T-helper 1 cell treated with Interleukin-12 subunit alpha and Interleukin-12 subunit beta and Interleukin-4 antibody, amounts not matched to agents 30 μg/mL and 1 μg/mL, for 36 hours (primary cell): Measurements from ENCODE around the gene PDE4B.
A peak's percentile ranks its signal among the peaks of the same experiment; 100 is the strongest.

Experiments
- H3K27ac Mint-ChIP-seq: one replicate; pipeline ENCODE4 v1.8.0; 2021; ENCODE audit warnings: mild to moderate bottlenecking, mixed read lengths
- H3K27me3 Mint-ChIP-seq: one replicate; pipeline ENCODE4 v1.8.0; 2021; ENCODE audit warnings: low read depth, mixed read lengths
- H3K36me3 Mint-ChIP-seq: one replicate; pipeline ENCODE4 v1.8.0; 2021; ENCODE audit warnings: low read depth, mixed read lengths
- H3K4me1 Mint-ChIP-seq: one replicate; pipeline ENCODE4 v1.8.0; 2021; ENCODE audit warnings: low read depth, mixed read lengths
- H3K4me3 Mint-ChIP-seq: one replicate; pipeline ENCODE4 v1.8.0; 2021; ENCODE audit warnings: mild to moderate bottlenecking, moderate library complexity, mixed read lengths
- H3K9me3 Mint-ChIP-seq: one replicate; pipeline ENCODE4 v1.8.0; 2021; ENCODE audit warnings: mixed read lengths

PDE4B gene

DNA sequence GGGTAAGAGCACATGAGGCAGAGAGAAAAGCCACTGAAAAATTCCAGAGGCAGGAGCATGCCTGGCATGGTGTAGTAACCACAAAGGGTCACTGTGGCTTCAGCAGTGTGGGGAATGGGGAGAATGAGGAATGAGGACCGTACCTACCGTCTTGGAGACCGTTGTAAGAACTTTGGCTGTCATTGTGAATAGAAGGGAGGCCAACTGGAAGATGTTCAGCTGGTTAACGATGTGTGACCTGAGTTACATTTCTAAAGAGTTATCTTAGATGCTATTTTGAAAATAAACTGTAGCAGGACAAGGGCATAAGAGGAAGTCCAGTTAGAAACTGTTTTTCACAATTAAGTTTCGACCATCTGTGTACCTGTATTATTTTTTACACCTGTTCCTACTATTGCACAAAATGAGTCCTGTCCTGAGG lies 375.8 kb downstream of the PDE4B start:
- H3K27me3 Mint-ChIP-seq: peaks cover 34% of the 10 kb centered on the region
- H3K9me3 Mint-ChIP-seq: peaks cover 6% of the 10 kb centered on the region
- H3K4me1 Mint-ChIP-seq: peaks cover 23% of the 10 kb centered on the region
- no peak overlapping the region for H3K27ac Mint-ChIP-seq
- peaks cover 8% of the 10 kb centered on the region for H3K36me3 Mint-ChIP-seq
- H3K4me3 Mint-ChIP-seq: peak overlapping the region; percentile 8

GRCh38 chr1:66168948-66169671 lies 376.4 kb downstream of the PDE4B start:
- no peak overlapping the region for H3K27ac Mint-ChIP-seq
- H3K27me3 Mint-ChIP-seq: peaks cover 28% of the 10 kb centered on the region
- no peak overlapping the region for H3K4me3 Mint-ChIP-seq
- peaks cover 23% of the 10 kb centered on the region for H3K4me1 Mint-ChIP-seq
- H3K36me3 Mint-ChIP-seq: peaks cover 8% of the 10 kb centered on the region
- H3K9me3 Mint-ChIP-seq: peaks cover 6% of the 10 kb centered on the region

DNA sequence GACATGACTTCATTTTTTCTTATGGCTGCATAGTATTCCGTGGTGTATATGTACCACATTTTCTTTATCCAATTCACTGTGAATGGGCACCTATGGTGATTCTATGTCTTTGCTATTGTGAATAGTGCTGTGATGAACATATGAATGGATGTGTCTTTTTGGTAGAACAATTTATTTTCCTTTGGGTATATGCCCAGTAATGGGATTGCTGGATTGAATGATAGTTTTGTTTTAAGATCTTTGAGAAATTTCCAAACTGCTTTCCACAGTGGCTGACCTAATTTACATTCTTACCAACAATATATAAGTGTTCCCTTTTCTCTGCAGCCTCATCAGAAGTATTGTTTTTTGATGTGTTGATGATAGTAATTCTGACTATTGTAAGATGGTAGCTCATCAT lies 379.6 kb downstream of the PDE4B start:
- H3K27me3 Mint-ChIP-seq: peaks cover 21% of the 10 kb centered on the region
- no peak overlapping the region for H3K27ac Mint-ChIP-seq
- H3K9me3 Mint-ChIP-seq: no peaks in the 10 kb centered on the region
- H3K4me3 Mint-ChIP-seq: no peak overlapping the region
- H3K4me1 Mint-ChIP-seq: peaks cover 35% of the 10 kb centered on the region
- peaks cover 8% of the 10 kb centered on the region for H3K36me3 Mint-ChIP-seq

DNA sequence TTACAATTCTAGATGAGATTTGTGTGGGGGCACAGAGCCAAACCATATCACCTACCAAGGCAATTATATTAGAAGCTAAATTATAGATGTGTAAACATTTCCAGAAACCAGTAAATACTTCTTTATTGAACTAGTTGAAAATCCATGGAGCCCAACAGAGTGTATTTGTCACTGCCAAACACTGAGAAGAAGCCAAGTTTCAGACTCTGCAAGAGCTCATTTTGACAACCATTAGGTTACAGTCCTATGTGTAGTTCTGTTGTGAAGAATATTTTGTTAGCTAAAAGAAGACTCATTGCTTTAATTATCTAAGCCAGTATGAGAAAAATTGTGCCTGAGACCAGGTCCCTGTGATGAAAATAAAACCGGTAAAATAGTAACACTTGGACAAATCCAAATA lies 382.4 kb downstream of the PDE4B start:
- peaks cover 8% of the 10 kb centered on the region for H3K36me3 Mint-ChIP-seq
- H3K27ac Mint-ChIP-seq: no peak overlapping the region
- no peak overlapping the region for H3K4me3 Mint-ChIP-seq
- H3K27me3 Mint-ChIP-seq: peaks cover 7% of the 10 kb centered on the region
- H3K4me1 Mint-ChIP-seq: peaks cover 15% of the 10 kb centered on the region
- H3K9me3 Mint-ChIP-seq: no peaks in the 10 kb centered on the region

DNA sequence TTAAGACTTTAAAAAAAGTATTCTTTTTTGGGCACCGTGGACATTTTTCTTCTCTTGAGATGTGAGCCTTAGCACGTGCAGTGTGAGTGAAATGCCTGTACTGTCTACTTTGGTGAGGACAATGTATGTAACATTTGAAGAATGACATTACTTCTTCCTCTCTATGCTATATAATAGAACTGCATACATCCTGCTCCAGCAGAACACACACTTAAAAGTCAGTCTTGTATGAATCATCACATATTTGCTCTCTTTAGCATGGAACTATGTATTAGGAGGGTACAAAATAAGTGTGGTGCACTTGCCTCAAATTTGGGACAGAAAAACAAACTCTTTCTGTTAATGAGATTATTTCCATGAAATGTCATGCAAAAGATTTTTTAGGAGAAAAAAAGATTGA lies 382.9 kb downstream of the PDE4B start:
- Mint-ChIP-seq H3K27me3 (peaks cover 5% of the 10 kb centered on the region), H3K9me3 (no peaks in the 10 kb centered on the region), H3K4me1 (peaks cover 19% of the 10 kb centered on the region), H3K4me3 (no peak overlapping the region), H3K36me3 (peaks cover 11% of the 10 kb centered on the region), H3K27ac (no peak overlapping the region)

GRCh38 chr1:66176012-66176715 lies 383.5 kb downstream of the PDE4B start:
- no peak overlapping the region for H3K27ac Mint-ChIP-seq

GRCh38 chr1:66176832-66177231 lies 384.1 kb downstream of the PDE4B start:
- Mint-ChIP-seq H3K4me1 (peaks cover 28% of the 10 kb centered on the region), H3K36me3 (peaks cover 8% of the 10 kb centered on the region), H3K4me3 (no peak overlapping the region), H3K27me3 (no peaks in the 10 kb centered on the region), H3K9me3 (no peaks in the 10 kb centered on the region), H3K27ac (no peak overlapping the region)

More at GRCh38 chr1:66176012-66176715, 383.5 kb downstream of the PDE4B start:
- Mint-ChIP-seq H3K4me1 (peaks cover 22% of the 10 kb centered on the region), H3K9me3 (no peaks in the 10 kb centered on the region), H3K27me3 (no peaks in the 10 kb centered on the region), H3K36me3 (peaks cover 8% of the 10 kb centered on the region), H3K4me3 (no peak overlapping the region)

- no peaks in the 10 kb centered on the region for H3K9me3 Mint-ChIP-seq
- no peak overlapping the region for H3K27ac Mint-ChIP-seq
- H3K36me3 Mint-ChIP-seq: peaks cover 8% of the 10 kb centered on the region
- no peaks in the 10 kb centered on the region for H3K27me3 Mint-ChIP-seq
- H3K4me1 Mint-ChIP-seq: peaks cover 32% of the 10 kb centered on the region
- no peak overlapping the region for H3K4me3 Mint-ChIP-seq
Observed at GRCh38 chr1:66177510-66177909, 384.8 kb downstream of the PDE4B start.

- Mint-ChIP-seq H3K27ac (peak overlapping the region; percentile 43), H3K9me3 (peaks cover 9% of the 10 kb centered on the region), H3K27me3 (no peaks in the 10 kb centered on the region), H3K4me3 (peak overlapping the region; percentile 54), H3K36me3 (peaks cover 16% of the 10 kb centered on the region), H3K4me1 (peaks cover 38% of the 10 kb centered on the region)
Observed at GRCh38 chr1:66182026-66182425, 389.3 kb downstream of the PDE4B start.

GRCh38 chr1:66182551-66183178 lies 390.0 kb downstream of the PDE4B start:
- peak overlapping the region; percentile 32 for H3K27ac Mint-ChIP-seq

GRCh38 chr1:66183400-66183799 lies 390.7 kb downstream of the PDE4B start:
- H3K9me3 Mint-ChIP-seq: peaks cover 12% of the 10 kb centered on the region
- H3K27me3 Mint-ChIP-seq: no peaks in the 10 kb centered on the region
- H3K36me3 Mint-ChIP-seq: peaks cover 20% of the 10 kb centered on the region
- H3K4me1 Mint-ChIP-seq: peaks cover 35% of the 10 kb centered on the region
- peak overlapping the region; percentile 32 for H3K27ac Mint-ChIP-seq
- H3K4me3 Mint-ChIP-seq: no peak overlapping the region

More at GRCh38 chr1:66182551-66183178, 390.0 kb downstream of the PDE4B start:
- H3K27me3 Mint-ChIP-seq: no peaks in the 10 kb centered on the region
- H3K4me3 Mint-ChIP-seq: peak overlapping the region; percentile 46
- H3K4me1 Mint-ChIP-seq: peaks cover 35% of the 10 kb centered on the region
- peaks cover 12% of the 10 kb centered on the region for H3K9me3 Mint-ChIP-seq
- H3K36me3 Mint-ChIP-seq: peaks cover 18% of the 10 kb centered on the region

GRCh38 chr1:66197120-66197519 lies 404.4 kb downstream of the PDE4B start:
- no peak overlapping the region for H3K27ac Mint-ChIP-seq
- H3K27me3 Mint-ChIP-seq: peaks cover 7% of the 10 kb centered on the region
- H3K4me1 Mint-ChIP-seq: no peaks in the 10 kb centered on the region
- H3K9me3 Mint-ChIP-seq: no peaks in the 10 kb centered on the region
- H3K4me3 Mint-ChIP-seq: no peak overlapping the region
- no peaks in the 10 kb centered on the region for H3K36me3 Mint-ChIP-seq

GRCh38 chr1:66197785-66198184 lies 405.1 kb downstream of the PDE4B start:
- no peak overlapping the region for H3K27ac Mint-ChIP-seq
- no peak overlapping the region for H3K4me3 Mint-ChIP-seq
- no peaks in the 10 kb centered on the region for H3K9me3 Mint-ChIP-seq
- H3K27me3 Mint-ChIP-seq: peaks cover 7% of the 10 kb centered on the region
- H3K36me3 Mint-ChIP-seq: no peaks in the 10 kb centered on the region
- H3K4me1 Mint-ChIP-seq: no peaks in the 10 kb centered on the region

DNA sequence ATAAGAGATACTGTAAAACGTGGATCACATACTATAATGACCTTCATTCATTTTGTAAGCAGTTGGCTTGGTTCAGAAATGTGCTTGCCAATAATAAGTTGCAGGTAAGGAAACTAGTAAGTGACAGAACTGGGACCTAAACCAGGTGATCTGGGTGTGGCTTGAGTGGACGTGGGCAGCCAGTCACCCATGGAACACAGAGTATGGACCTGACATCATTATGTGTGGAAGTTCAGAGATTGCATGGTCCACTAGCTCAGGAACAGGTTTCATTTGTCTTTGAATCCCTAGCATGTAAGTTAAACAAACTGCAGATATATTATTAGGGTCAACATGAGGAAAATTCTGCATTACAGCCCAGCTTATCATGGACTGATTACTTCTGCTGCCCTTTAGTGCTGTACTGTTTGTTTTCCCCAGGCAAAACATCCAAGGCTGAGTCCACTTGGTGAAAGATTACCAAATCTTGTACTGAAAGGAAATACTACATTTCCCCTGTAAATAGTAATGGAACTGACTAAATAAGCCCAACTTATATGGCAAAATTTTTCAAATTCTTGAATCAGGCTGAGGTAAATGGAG lies 414.0 kb downstream of the PDE4B start:
- peaks cover 8% of the 10 kb centered on the region for H3K36me3 Mint-ChIP-seq
- peaks cover 3% of the 10 kb centered on the region for H3K4me1 Mint-ChIP-seq
- H3K4me3 Mint-ChIP-seq: no peak overlapping the region
- no peak overlapping the region for H3K27ac Mint-ChIP-seq
- peaks cover 5% of the 10 kb centered on the region for H3K27me3 Mint-ChIP-seq
- peaks cover 13% of the 10 kb centered on the region for H3K9me3 Mint-ChIP-seq
